H7 (cell line): ENCODE results near the gene SCAF8. TPM values are rescaled to one million over a fixed set of nuclear protein-coding genes. Genes with fewer than 3 reads are reported as not detected.
"Not testable (repeated sequence)": the region's sequence is repeated elsewhere in the genome, so short reads cannot be mapped to it uniquely, and the experiment has no call there.

Experiments
- DNase-seq: peaks from one replicate; pipeline ENCODE4 v3.0.0; 2012
- H3K27me3 ChIP-seq: 2 replicates; pipeline ENCODE4 v1.6.0; 2011; ENCODE audit warnings: mild to moderate bottlenecking, low read length; ENCODE audit not compliant: control insufficient read depth, insufficient read depth
- H3K36me3 ChIP-seq: replicated peaks from 2 replicates; pipeline ENCODE4 v1.5.1; 2011; ENCODE audit warnings: low read length; ENCODE audit not compliant: control insufficient read depth, insufficient read depth
- H3K4me3 ChIP-seq: 2 replicates; pipeline ENCODE4 v1.5.1; 2011; ENCODE audit warnings: low read depth, mild to moderate bottlenecking, control low read depth, low read length, moderate library complexity; ENCODE audit not compliant: insufficient read depth
- total RNA-seq: library from RNA; depleted of rRNA; stranded (reverse); fragments of >200 nt; shearing (Covaris generic); gene quantifications from 2 replicates; pipeline ENCODE4 v1.2.3, GENCODE V29; 2014

SCAF8 gene
- total RNA-seq, 1 experiment from 2014 or later: 21.3 TPM

DNA sequence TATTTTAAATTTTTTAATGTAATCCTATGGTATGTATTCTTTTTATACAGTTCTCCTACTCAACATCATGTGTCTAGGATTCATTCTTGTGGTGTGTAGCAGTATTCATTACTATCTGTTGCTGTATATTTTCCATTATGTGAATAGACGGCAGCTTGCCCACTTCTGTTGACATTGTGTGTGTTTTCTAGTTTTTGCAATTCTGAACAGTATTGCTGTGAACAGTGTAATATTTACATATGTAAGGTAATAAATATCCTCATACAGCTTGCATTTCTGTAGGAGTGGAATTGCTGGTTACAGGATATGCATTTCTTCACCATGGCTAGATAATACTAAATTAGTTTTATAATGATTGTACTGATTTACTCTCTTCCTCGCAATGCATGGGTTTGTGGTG lies 51.9 kb downstream of the SCAF8 start:
- Histone ChIP-seq H3K27me3 (no peaks in the 10 kb centered on the region), H3K4me3 (no peak overlapping the region), H3K36me3 (peaks cover 1% of the 10 kb centered on the region; the same call in 1 of the 2 replicates)
- DNase-seq: no peak

DNA sequence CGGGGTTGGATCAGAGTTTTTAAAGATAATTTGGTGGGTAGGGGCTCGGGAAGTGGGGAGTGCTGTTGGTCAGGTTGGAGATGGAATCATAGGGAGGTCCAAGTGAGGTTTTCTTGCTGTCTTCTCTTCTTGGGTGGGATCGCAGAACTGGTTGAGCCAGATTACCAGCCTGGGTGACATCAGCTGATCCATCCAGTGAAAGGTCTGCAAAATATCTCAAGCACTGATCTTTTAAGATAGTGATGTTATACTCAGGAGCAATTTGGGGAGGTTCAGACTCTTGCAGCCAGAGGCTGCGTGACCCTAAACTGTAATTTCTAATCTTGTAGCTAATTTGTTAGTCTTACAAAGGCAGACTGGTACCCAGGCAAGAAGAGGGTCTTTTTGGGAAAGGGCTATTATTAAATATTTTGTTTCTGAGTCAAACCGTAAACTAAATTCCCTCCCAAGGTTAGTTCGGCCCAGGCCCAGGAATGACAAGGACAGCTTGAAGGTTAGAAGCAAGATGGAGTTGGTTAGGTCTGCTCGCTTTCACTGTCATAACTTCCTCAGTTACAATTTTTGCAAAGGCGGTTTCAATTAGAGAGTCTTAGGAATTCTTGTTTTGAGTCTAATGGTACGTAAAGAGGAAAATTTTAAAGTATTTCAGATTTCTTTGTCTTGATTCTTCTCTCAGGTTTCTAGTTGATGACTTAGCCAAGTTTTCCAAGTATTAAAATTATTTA lies 53.1 kb downstream of the SCAF8 start:
- H3K36me3 ChIP-seq: peaks cover 1% of the 10 kb centered on the region; the same call in 1 of the 2 replicates
- DNase-seq: no peak
- H3K4me3 ChIP-seq: no peak overlapping the region
- no peaks in the 10 kb centered on the region for H3K27me3 ChIP-seq

DNA sequence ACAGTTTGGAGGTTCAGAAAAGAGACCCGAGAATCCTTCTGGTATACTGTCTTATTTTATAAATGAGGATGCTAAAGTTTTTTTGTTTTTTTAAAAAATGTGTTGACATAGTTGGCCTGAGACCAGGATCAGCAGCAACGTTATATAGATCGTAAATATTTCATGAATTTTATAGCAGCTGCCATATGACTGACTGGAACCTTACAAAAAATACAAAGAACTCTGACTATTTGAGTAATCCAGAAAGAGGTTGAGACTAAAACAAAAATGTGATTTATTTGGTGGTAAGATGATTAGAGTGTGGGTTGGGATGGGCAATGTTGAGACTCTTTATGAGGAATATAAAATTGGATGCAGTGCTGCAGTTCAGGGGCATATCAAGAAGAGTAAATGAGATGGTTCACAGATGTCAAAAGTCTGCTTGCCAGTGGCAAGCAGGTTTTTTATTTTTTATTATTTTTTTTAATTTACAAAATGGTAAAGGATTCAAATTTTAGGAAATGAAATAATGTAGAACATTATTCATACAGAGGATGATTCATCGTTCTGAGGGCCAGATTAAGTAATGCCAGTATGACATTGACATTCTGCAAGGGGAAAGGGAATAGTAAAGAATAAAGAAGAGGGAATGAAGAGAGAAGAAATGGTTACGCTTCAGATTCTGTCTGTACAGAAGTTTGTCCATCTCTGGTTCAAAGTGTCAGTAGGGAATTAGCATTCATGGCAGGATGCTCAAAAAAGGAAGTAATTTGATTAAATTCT lies 58.5 kb downstream of the SCAF8 start:
- DNase-seq: no peak
- H3K27me3 ChIP-seq: no peaks in the 10 kb centered on the region
- no peaks in the 10 kb centered on the region; the same call in none of the 2 replicates for H3K36me3 ChIP-seq
- no peak overlapping the region for H3K4me3 ChIP-seq

DNA sequence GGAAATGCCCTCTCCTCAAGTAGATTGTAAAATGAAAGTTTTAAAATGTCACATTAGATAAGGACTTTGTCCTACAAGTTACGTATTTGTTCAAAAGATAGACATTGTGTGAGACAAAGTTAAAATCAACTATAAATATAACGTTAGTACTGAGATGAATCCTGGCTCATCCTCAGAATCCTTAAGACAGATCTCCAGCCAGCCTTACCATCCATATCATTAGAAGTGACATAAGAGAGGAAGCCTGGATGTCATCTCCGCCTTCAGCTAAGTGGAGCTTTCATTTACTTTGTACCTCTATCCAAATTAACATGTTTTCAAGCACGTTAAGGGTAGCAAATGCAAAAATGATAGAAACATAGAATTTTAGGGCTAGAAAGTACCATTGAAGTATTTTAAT lies 59.1 kb downstream of the SCAF8 start:
- Histone ChIP-seq H3K27me3 (no peaks in the 10 kb centered on the region), H3K36me3 (no peaks in the 10 kb centered on the region; the same call in none of the 2 replicates), H3K4me3 (no peak overlapping the region)
- DNase-seq: no peak

DNA sequence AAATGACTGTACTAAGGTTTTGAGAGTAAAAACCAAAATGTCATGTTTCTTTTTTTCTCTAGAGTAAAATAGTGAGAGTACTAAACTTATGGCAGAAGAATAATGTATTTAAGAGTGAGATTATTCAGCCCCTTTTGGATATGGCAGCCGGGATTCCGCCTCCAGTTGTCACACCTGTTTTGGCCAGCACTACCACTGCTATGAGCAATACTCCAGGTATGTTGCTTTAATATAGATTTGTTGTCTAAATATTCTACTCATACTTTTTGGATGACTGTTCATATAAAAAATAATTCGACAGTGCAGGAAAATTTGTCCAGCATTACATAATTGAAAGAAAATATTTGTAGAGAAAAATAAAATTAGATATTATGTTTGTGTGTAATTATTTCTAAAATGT lies 59.5 kb downstream of the SCAF8 start:
- no peak for DNase-seq
- no peaks in the 10 kb centered on the region for H3K27me3 ChIP-seq
- H3K36me3 ChIP-seq: no peaks in the 10 kb centered on the region; the same call in none of the 2 replicates
- no peak overlapping the region for H3K4me3 ChIP-seq

DNA sequence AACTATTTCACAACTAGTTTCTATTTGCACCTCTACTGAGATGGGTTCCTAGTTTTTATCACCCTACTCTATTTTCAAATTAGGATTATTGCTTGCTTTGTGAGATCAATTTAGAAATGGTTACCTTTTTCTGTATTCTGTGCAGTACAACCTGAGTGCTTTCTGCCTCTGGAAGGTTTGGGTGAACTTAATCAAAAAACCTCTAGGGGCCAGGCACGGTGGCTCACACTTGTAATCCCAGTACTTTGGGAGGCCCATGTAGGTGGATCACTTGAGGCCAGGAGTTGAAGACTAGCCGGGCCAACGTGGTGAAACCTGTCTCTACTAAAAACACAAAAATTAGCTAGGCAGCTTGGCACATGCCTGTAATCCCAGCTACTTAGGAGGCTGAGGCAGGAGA lies 63.3 kb downstream of the SCAF8 start:
- Histone ChIP-seq H3K27me3 (no peaks in the 10 kb centered on the region), H3K4me3 (no peak overlapping the region), H3K36me3 (no peaks in the 10 kb centered on the region; the same call in none of the 2 replicates)
- no peak for DNase-seq

DNA sequence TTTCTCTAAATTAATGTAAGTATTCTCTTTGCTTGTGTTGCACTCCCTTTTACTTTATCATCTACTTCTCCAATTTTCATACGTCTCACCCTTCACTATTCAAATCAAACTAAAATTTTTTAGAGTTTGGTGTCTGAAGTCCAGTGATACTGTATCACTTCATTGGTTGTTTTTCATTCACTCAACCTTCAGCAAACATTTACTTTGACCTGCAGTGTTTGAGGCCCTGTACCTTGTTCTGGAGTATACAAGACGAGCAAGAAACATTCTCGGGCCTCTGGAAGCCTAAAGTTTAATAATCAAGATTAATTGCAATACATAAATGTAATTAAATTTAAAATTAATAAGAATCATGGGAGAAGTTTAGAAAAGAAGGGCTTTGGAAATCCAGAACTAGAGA lies 64.6 kb downstream of the SCAF8 start:
- Histone ChIP-seq H3K27me3 (no peaks in the 10 kb centered on the region), H3K36me3 (no peaks in the 10 kb centered on the region; the same call in none of the 2 replicates)

DNA sequence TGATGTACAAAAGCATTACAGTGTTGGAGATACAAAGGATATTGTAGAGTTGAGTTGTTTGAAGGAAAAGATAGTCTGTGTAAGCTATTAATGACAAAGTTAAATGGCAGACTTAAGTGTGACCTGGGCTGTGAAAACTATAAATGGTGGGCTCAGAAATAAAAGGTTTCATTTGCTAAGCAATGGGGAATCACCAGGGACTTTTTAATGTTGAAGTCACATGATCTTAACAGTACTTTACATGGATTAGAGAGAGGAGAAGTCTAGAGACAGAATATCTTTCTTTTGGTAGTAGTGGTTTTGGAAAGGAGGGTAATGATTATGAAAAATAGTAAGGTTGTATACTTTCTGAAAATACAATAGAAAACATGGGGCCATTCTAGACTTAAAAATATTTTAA lies 67.1 kb downstream of the SCAF8 start:
- no peaks in the 10 kb centered on the region; the same call in 1 of the 2 replicates for H3K36me3 ChIP-seq
- H3K4me3 ChIP-seq: no peak overlapping the region
- no peak for DNase-seq

More for the DNA sequence above, 64.6 kb downstream of the SCAF8 start:
- no peak for DNase-seq
- H3K4me3 ChIP-seq: no peak overlapping the region

DNA sequence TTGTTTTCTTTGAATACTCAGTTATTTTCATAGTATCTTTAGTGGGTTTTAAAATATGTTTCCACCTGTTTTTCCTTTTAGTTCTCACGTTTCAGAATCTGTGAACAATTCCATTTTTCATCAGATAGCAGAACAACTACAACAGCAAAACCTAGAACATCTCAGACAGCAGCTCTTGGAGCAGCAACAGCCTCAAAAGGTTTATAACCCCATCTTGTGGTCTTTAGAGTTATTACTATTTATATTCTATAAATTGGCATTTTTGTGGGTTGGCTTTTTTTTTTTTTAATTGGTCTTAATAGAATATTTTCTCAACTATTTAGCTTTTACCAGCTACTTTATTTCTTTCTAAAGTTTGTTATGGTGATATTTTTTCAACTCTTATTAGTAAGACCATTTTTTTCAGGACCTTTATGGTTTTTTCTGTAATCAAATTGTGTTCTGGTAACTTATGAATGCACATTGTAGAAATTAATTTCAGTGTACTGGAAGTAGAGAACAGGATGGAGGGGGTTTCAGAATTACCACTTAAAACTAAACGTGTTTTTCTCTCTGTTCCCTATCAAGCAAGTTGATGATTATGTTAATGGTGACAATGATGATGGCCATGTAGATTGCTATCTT lies 72.2 kb downstream of the SCAF8 start:
- Histone ChIP-seq H3K36me3 (peaks cover 14% of the 10 kb centered on the region), H3K4me3 (no peak overlapping the region), H3K27me3 (no peaks in the 10 kb centered on the region)
- DNase-seq: peak; percentile 10

More for the DNA sequence above, 67.1 kb downstream of the SCAF8 start:
- H3K27me3 ChIP-seq: no peaks in the 10 kb centered on the region

DNA sequence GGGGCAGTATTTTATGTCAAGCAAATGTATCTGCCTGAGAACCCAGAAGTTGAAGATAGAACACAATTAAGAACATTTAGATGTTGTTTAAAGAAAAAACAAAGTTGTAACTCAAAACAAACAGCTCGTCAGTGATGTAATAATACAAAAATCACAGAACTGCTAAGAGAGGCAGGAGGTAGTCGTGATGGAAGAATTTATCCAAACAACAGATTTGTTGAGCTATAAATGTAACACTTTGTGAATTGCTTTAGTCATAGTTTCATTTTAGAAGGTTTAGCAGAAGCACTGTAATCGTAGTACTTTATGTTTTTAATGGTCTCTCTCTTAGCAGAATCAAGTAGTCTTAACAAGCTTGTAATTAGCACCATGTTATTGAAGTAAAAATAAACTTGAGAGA lies 73.6 kb downstream of the SCAF8 start:
- Histone ChIP-seq H3K4me3 (no peak overlapping the region), H3K36me3 (peaks cover 18% of the 10 kb centered on the region), H3K27me3 (no peaks in the 10 kb centered on the region)
- DNase-seq: no peak

DNA sequence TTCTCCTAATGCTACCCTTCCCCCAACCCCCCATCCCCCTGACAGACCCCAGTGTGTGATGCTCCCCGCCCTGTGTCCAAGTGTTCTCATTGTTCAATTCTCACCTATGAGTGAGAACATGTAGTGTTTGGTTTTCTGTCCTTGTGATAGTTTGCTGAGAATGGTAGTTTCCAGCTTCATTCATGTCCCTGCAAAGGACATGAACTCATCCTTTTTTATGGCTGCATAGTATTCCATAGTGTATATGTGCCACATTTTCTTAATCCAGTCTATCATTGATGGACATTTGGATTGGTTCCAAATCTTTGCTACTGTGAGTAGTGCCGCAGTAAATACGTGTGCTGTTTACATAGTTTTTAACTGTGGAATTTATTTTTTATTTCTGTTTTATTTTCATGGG lies 78.4 kb downstream of the SCAF8 start:
- H3K36me3 ChIP-seq: peaks cover 31% of the 10 kb centered on the region

DNA sequence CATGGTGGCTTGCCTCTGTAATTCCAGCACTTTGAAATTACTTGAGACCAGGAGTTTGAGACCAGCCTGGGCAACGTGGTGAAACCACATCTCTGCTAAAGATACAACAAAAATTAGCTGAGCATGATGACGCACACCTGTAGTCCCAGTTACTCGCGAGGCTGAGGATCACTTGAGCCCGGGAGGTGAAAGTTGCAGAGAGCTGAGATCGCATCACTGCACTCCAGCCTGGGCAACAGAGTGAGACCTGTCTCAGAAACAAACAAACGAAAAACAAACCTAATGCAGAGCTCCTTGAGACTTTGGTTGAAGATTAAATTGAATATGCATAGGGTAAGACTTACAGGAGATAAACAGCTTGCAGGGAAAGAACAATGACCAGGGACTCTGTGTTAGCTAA lies 80.8 kb downstream of the SCAF8 start:
- peaks cover 33% of the 10 kb centered on the region for H3K36me3 ChIP-seq
- DNase-seq: no peak

More for the DNA sequence above, 78.4 kb downstream of the SCAF8 start:
- DNase-seq, H3K27me3 ChIP-seq, H3K4me3 ChIP-seq: not testable (repeated sequence)

DNA sequence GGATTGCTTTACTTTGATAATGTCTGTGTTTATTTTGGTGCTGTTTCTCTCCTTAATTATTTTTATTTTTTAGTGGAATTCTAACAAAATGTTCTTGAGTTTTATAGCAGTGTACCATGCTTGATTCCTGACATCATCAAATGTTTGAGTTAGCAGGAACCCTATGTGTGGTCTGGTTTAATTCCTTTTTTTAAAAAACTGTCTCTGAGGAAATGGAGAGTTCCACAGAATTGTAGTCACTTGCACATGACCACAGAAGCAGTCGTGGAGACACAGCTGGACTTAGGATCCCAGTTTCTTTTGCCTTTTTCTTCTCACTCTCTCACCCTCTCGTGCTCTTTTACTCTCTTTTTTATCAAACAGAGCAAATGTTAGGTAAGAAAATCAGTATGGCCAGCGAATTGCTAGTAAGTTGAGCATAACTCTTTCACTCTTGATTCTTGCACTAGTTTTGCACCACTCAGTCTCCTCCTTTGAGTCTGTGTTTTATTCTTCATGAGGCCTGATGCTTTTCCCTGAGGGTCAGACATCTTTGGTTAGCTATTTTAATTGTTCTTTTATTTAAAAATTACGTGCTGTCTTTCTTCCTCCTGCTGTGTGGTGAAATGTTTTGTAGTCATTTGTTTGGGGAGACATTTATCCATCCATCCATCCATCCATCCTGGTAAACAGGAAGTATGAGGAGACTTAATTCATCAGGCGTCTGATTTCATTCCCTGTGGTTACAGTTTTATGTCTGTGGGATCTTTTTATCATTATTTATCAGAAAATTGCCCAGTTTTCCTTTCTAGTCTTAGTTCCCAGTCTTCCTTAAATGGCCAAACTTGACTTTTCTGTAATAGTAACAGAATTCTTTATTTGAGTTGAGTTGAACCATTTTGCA lies 83.0 kb downstream of the SCAF8 start:
- no peak for DNase-seq
- Histone ChIP-seq H3K27me3 (no peaks in the 10 kb centered on the region), H3K36me3 (peaks cover 30% of the 10 kb centered on the region), H3K4me3 (no peak overlapping the region)

More for the DNA sequence above, 80.8 kb downstream of the SCAF8 start:
- H3K27me3 ChIP-seq: no peaks in the 10 kb centered on the region
- no peak overlapping the region for H3K4me3 ChIP-seq

DNA sequence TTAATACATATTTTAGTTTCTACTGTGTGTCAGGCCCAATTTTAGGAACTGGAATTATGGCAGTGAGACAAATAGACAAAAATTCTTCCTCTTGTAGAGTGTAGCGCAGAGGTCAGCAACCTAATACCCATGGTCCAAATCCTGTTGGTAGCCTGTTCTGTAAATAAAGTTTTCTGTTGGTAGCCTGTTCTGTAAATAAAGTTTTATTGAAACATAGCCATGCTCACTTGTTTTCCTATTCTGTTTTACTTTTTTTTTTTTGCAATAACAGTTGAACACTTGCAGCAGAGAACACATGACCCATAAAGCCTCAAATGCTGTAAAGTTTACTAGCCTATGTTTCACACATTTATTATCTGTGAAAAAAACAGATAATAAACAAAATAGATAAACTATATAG lies 87.9 kb downstream of the SCAF8 start:
- Histone ChIP-seq H3K4me3 (no peak overlapping the region), H3K36me3 (peaks cover 21% of the 10 kb centered on the region), H3K27me3 (no peaks in the 10 kb centered on the region)
- no peak for DNase-seq
